GM21526 (cell line): ENCODE data around the gene PITPNM1.
"Not testable (repeated sequence)": the region's sequence is repeated elsewhere in the genome, so short reads cannot be mapped to it uniquely, and the experiment has no call there.

Source experiments
- ATAC-seq: cut with Tn5 transposase; IDR thresholded peaks from one replicate; pipeline ENCODE4 v1.9.1; 2021; ENCODE audit warnings: moderate library complexity; ENCODE audit not compliant: unreplicated experiment, low FRiP score

The PITPNM1 gene

GRCh38 chr11:67523556-67524479 lies 18.7 kb upstream of the PITPNM1 start:
- no peak for ATAC-seq

- no peak for ATAC-seq
These were observed 17.8 kb upstream of the PITPNM1 start, which contains the start of gene CABP2 for GRCh38 chr11:67522844-67523555. Gene CABP2 (minus strand): TSS chr11:67523446. CDS start chr11:67523326, 120 bp downstream.

- no peak for ATAC-seq
These were observed 17.2 kb upstream of the PITPNM1 start for GRCh38 chr11:67522338-67522737.

GRCh38 chr11:67521924-67522323 lies 16.8 kb upstream of the PITPNM1 start:
- no peak for ATAC-seq

GRCh38 chr11:67520856-67521824 lies 16.0 kb upstream of the PITPNM1 start:
- no peak for ATAC-seq

- no peak for ATAC-seq
These were observed 14.6 kb upstream of the PITPNM1 start for GRCh38 chr11:67519726-67520125.

GRCh38 chr11:67517784-67518552 lies 12.8 kb upstream of the PITPNM1 start:
- ATAC-seq, result no peak

- no peak for ATAC-seq
These were observed 11.6 kb upstream of the PITPNM1 start for GRCh38 chr11:67516806-67517205.

- no peak for ATAC-seq
These were observed 9.0 kb upstream of the PITPNM1 start for GRCh38 chr11:67514116-67514515.

- ATAC-seq, result not testable (repeated sequence)
These were observed 6.4 kb upstream of the PITPNM1 start for GRCh38 chr11:67511558-67511957.

GRCh38 chr11:67510023-67510345 lies 4.8 kb upstream of the PITPNM1 start:
- no peak for ATAC-seq

- peak; percentile 40 for ATAC-seq
These were observed 3.4 kb upstream of the PITPNM1 start for GRCh38 chr11:67508486-67509121.

GRCh38 chr11:67507864-67508485 lies 2.8 kb upstream of the PITPNM1 start, which contains the start of gene CDK2AP2:
Gene CDK2AP2 (minus strand): TSS chr11:67508162. CDS start chr11:67508082, 80 bp downstream.
- ATAC-seq, result peak; percentile 62

- no peak for ATAC-seq
These were observed 2.2 kb upstream of the PITPNM1 start for GRCh38 chr11:67507242-67507863.

GRCh38 chr11:67506426-67507051 lies 1.4 kb upstream of the PITPNM1 start:
- ATAC-seq, result no peak

- ATAC-seq, result no peak
These were observed 638 bp upstream of the PITPNM1 start for GRCh38 chr11:67505605-67506396.
